ENCODE measurements around the gene MED15. TPM values are rescaled to one million over a fixed set of nuclear protein-coding genes. Genes with fewer than 3 reads are reported as not detected.

Gene MED15
- total RNA-seq, 3 donors from 2014 or later (not counting 1 experiment from before 2014, with no cell fraction given): 269 to 291 (median 270) TPM

- peaks cover 51 to 59% of the 10 kb centered on the region in 2 donors for H3K4me1 Mint-ChIP-seq
- no peaks in the 10 kb centered on the region for H3K9me3 Mint-ChIP-seq
- no peak overlapping the region for H3K4me3 ChIP-seq (ENCODE audit: low read length)
- H3K36me3 Mint-ChIP-seq: peaks cover 5% of the 10 kb centered on the region
- no peak overlapping the region for H3K27ac ChIP-seq (ENCODE audit: low read length)
- WGBS (ENCODE audit: insufficient coverage): 96% methylated on average over 7 of the region's 7 CpGs
- ATAC-seq: no peak
- H3K4me1 ChIP-seq (ENCODE audit: control insufficient read depth, insufficient read depth, low read length): peaks cover 43% of the 10 kb centered on the region
- no peaks in the 10 kb centered on the region for H3K27me3 ChIP-seq (ENCODE audit: control insufficient read depth, insufficient read depth, low read length)
- no peaks in the 10 kb centered on the region for H3K9me3 ChIP-seq (ENCODE audit: control insufficient read depth, insufficient read depth, low read length)
- no peak for DNase-seq
- TF ChIP-seq, protein P1, sequence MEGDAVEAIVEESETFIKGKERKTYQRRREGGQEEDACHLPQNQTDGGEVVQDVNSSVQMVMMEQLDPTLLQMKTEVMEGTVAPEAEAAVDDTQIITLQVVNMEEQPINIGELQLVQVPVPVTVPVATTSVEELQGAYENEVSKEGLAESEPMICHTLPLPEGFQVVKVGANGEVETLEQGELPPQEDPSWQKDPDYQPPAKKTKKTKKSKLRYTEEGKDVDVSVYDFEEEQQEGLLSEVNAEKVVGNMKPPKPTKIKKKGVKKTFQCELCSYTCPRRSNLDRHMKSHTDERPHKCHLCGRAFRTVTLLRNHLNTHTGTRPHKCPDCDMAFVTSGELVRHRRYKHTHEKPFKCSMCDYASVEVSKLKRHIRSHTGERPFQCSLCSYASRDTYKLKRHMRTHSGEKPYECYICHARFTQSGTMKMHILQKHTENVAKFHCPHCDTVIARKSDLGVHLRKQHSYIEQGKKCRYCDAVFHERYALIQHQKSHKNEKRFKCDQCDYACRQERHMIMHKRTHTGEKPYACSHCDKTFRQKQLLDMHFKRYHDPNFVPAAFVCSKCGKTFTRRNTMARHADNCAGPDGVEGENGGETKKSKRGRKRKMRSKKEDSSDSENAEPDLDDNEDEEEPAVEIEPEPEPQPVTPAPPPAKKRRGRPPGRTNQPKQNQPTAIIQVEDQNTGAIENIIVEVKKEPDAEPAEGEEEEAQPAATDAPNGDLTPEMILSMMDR (IDR thresholded peaks at IDR 0.05): no peak
- no peaks in the 10 kb centered on the region for H3K27me3 Mint-ChIP-seq (ENCODE audit: low read depth in 2 of 2)
- H3K4me3 Mint-ChIP-seq: no peak overlapping the region
- H3K36me3 ChIP-seq (ENCODE audit: control insufficient read depth, insufficient read depth, low read length): peaks cover 26% of the 10 kb centered on the region
- peak overlapping the region in 1 of 2 donors; percentile 86 for H3K27ac Mint-ChIP-seq
- intact Hi-C loops (cut with micrococcal nuclease): no loop called here
Measured at GRCh38 chr22:20525048-20525447, 17.6 kb downstream of the MED15 start.

GRCh38 chr22:20526305-20526627 lies 18.9 kb downstream of the MED15 start:
- Mint-ChIP-seq H3K27me3 (ENCODE audit: low read depth in 2 of 2) (no peaks in the 10 kb centered on the region), H3K27ac (peak overlapping the region; percentile 12 to 37), H3K9me3 (no peaks in the 10 kb centered on the region), H3K4me1 (peaks cover 49 to 65% of the 10 kb centered on the region in 2 donors), H3K4me3 (no peak overlapping the region), H3K36me3 (no peaks in the 10 kb centered on the region)
- Histone ChIP-seq H3K27me3 (ENCODE audit: control insufficient read depth, insufficient read depth, low read length) (no peaks in the 10 kb centered on the region), H3K4me3 (ENCODE audit: low read length) (no peak overlapping the region), H3K27ac (ENCODE audit: low read length) (no peak overlapping the region), H3K4me1 (ENCODE audit: control insufficient read depth, insufficient read depth, low read length) (peaks cover 50% of the 10 kb centered on the region), H3K36me3 (ENCODE audit: control insufficient read depth, insufficient read depth, low read length) (peaks cover 31% of the 10 kb centered on the region), H3K9me3 (ENCODE audit: control insufficient read depth, insufficient read depth, low read length) (no peaks in the 10 kb centered on the region)
- DNase-seq (no peak), ATAC-seq (no peak)
- intact Hi-C loops (cut with micrococcal nuclease): no loop called here
- TF ChIP-seq, protein P1 (IDR thresholded peaks at IDR 0.05): no peak
- 91% methylated on average over 4 of the region's 4 CpGs for WGBS (ENCODE audit: insufficient coverage)

DNA sequence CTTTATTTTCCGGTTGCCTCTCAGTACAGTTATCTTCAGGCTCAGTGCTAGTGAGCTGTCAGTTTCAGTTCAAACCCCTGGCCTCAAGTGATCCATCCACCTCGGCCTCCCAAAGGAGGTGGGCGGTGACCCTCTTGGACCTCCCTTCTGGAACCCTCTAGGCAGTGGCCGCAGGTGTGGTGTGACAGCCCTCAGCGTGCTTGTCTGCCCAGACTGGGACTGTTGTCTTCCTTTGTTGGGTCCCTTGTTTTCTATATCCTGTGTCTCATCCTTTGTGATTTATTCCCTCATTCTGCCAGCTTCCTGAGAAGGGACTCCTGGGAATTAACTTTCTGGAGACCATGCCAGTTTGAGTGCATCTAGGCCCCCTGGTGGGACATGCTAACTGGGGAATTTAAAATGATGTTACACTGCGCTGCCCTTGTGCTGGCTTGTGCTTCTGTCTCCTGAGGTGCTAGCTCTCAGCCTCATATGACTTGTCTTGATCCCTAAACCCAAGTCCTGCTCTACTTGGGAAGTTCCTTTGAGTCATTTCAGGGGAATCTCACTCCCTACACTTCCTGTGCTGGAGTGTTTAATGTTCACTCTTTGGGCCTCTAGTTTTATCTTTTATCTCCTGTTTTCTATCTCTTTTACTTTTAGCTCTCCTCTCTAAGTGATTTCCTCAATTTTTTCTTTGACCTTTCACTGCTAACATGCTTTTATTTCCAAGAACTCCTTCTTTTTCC lies 19.4 kb downstream of the MED15 start:
- Mint-ChIP-seq H3K4me1 (peaks cover 54 to 70% of the 10 kb centered on the region in 2 donors), H3K27me3 (ENCODE audit: low read depth in 2 of 2) (no peaks in the 10 kb centered on the region), H3K4me3 (no peak overlapping the region), H3K27ac (peak overlapping the region; percentile 12 to 37), H3K36me3 (no peaks in the 10 kb centered on the region), H3K9me3 (no peaks in the 10 kb centered on the region)
- TF ChIP-seq, protein P1 (IDR thresholded peaks at IDR 0.05): no peak
- H3K27me3 ChIP-seq (ENCODE audit: control insufficient read depth, insufficient read depth, low read length): no peaks in the 10 kb centered on the region
- H3K36me3 ChIP-seq (ENCODE audit: control insufficient read depth, insufficient read depth, low read length): peaks cover 31% of the 10 kb centered on the region
- 91% methylated on average over 6 of the region's 6 CpGs for WGBS (ENCODE audit: insufficient coverage)
- intact Hi-C loops (cut with micrococcal nuclease): no loop called here
- DNase-seq: no peak
- H3K4me3 ChIP-seq (ENCODE audit: low read length): no peak overlapping the region
- H3K9me3 ChIP-seq (ENCODE audit: control insufficient read depth, insufficient read depth, low read length): no peaks in the 10 kb centered on the region
- no peak overlapping the region for H3K27ac ChIP-seq (ENCODE audit: low read length)
- H3K4me1 ChIP-seq (ENCODE audit: control insufficient read depth, insufficient read depth, low read length): peaks cover 53% of the 10 kb centered on the region
- ATAC-seq: no peak
